GM12878 (cell line): ENCODE results near the gene P2RX7. TPM values are rescaled to one million over a fixed set of nuclear protein-coding genes. Genes with fewer than 3 reads are reported as not detected.

Source experiments
- ATAC-seq: fragments of 200-7000 bp; cut with Tn5 transposase; 3 replicates; pipeline ENCODE4 v1.9.1; 2020; ENCODE audit warnings: mild to moderate bottlenecking, moderate library complexity
- BruUV-seq: library from RNA; stranded (reverse); fragments of 400-500 nt; replicated peaks from 2 replicates; lab custom pipeline; 2021; lab: Mats Ljungman, UMichigan
- CTCF ChIA-PET: fragments of 300-600 bp; sonication (Branson Sonifier 250); formaldehyde crosslinking; extraction: SDS; loops from one replicate; lab custom pipeline; 2021; ENCODE audit warnings: inconsistent platforms; lab: Yijun Ruan, JAX
- POLR2A ChIA-PET: fragments of 350-600 bp; formaldehyde crosslinking; extraction: SDS; loops from one replicate; lab custom pipeline; 2021; ENCODE audit warnings: inconsistent platforms; lab: Charles Lee
- RAD21 ChIA-PET: fragments of 300-600 bp; sonication (Branson Sonifier 250); formaldehyde crosslinking; loops from one replicate; lab custom pipeline; 2023; ENCODE audit warnings: antibody characterized with exemption; ENCODE audit not compliant: unreplicated experiment; lab: Charles Lee
- SMC1A ChIA-PET: fragments of 300-600 bp; sonication (Branson Sonifier 250); formaldehyde crosslinking; loops from one replicate; lab custom pipeline; 2023; ENCODE audit not compliant: unreplicated experiment, uncharacterized antibody; lab: Charles Lee
- DNase-seq: peaks from one replicate; pipeline ENCODE4 v3.0.0-alpha.2; 2011; ENCODE audit warnings: low read depth, low spot score
- FAIRE-seq: peaks from 3 replicates; lab custom pipeline; 2011; peaks lifted over from hg19 to GRCh38; lab: Jason Lieb, UNC
- H2AFZ ChIP-seq: 2 replicates; pipeline ENCODE4 v1.6.0; 2011; ENCODE audit warnings: low read depth, low read length, control low read depth; ENCODE audit not compliant: control insufficient read depth
- H3K27ac ChIP-seq: 2 replicates; pipeline ENCODE4 v1.5.1; 2011; ENCODE audit warnings: control low read depth; ENCODE audit not compliant: control insufficient read depth, insufficient read depth
- H3K27me3 ChIP-seq, 2 experiments: replicated peaks in 1 of 2; 2 replicates each; pipeline versions ENCODE4 v1.6.0 to v1.6.1; 2011; ENCODE audit warnings: low read length in 1 of 2; ENCODE audit not compliant: control insufficient read depth in 2 of 2, insufficient read depth in 2 of 2
- H3K36me3 ChIP-seq, 2 experiments: 2 replicates each; pipeline ENCODE4 v1.5.1; 2011; ENCODE audit warnings: low read length in 1 of 2; ENCODE audit not compliant: control insufficient read depth in 2 of 2, insufficient read depth in 2 of 2
- H3K4me1 ChIP-seq: 2 replicates; pipeline ENCODE4 v1.6.1; 2011; ENCODE audit warnings: mild to moderate bottlenecking, low read length, moderate library complexity, mixed read lengths; ENCODE audit not compliant: control insufficient read depth, insufficient read depth
- H3K4me2 ChIP-seq: 2 replicates; pipeline ENCODE4 v1.6.0; 2011; ENCODE audit warnings: control low read depth; ENCODE audit not compliant: control insufficient read depth, insufficient read depth
- H3K4me3 ChIP-seq: fragments of 200-600 bp; sonication (generic); 2 replicates; pipeline ENCODE4 v1.5.1; 2016
- H3K79me2 ChIP-seq: 2 replicates; pipeline ENCODE4 v1.6.0; 2011; ENCODE audit warnings: low read length; ENCODE audit not compliant: control insufficient read depth, insufficient read depth
- H3K9ac ChIP-seq: 2 replicates; pipeline ENCODE4 v1.8.0; 2011; ENCODE audit warnings: low read length, control low read depth, mixed read lengths; ENCODE audit not compliant: control insufficient read depth, insufficient read depth
- H3K9me3 ChIP-seq: replicated peaks from 3 replicates; pipeline ENCODE4 v1.5.1; 2011; ENCODE audit warnings: mild to moderate bottlenecking, low read length; ENCODE audit not compliant: control insufficient read depth, insufficient read depth
- H4K20me1 ChIP-seq: 2 replicates; pipeline ENCODE4 v1.6.0; 2011; ENCODE audit not compliant: control insufficient read depth, insufficient read depth
- CUX1 ChIP-seq: IDR thresholded peaks from 2 replicates; pipeline ENCODE4 v1.6.1; 2012; ENCODE audit warnings: improper control_type of control experiment, low read depth, low read length; ENCODE audit not compliant: insufficient replicate concordance
- RAD51 ChIP-seq: fragments of 450-650 bp; IDR thresholded peaks from 2 replicates; pipeline ENCODE4 v1.6.1; 2016; ENCODE audit warnings: moderate library complexity, mild to moderate bottlenecking, inconsistent platforms
- SKIL ChIP-seq: fragments of 450-650 bp; IDR thresholded peaks from 2 replicates; pipeline ENCODE4 v1.6.1; 2017; ENCODE audit warnings: mild to moderate bottlenecking, low read depth, inconsistent platforms; ENCODE audit not compliant: poor library complexity, severe bottlenecking
- ZNF274 ChIP-seq: IDR thresholded peaks from one replicate; pipeline ENCODE4 v1.8.0; 2011; ENCODE audit not compliant: insufficient read length, insufficient read depth
- ZNF687 ChIP-seq: fragments of 450-650 bp; IDR thresholded peaks from 2 replicates; pipeline ENCODE4 v1.6.1; 2017; ENCODE audit warnings: mild to moderate bottlenecking, moderate library complexity
- whole genome bisulfite sequencing: methylation state at CpG from one replicate; pipeline ENCODE4 v1.1.6; 2016; ENCODE audit warnings: low lambda C conversion rate; ENCODE audit not compliant: insufficient replicate concordance, insufficient coverage; ENCODE audit errors: missing lambda C conversion rate; 5-methylcytosine and 5-hydroxymethylcytosine counted together
- in situ Hi-C: fragments of 300-500 bp; cut with MboI; formaldehyde crosslinking; loops from 9 replicates; pipeline ENCODE4 v1.14.3; 2018; ENCODE audit warnings: mixed read lengths
- intact Hi-C: fragments of 100-400 bp; cut with micrococcal nuclease; formaldehyde crosslinking; loops from one replicate; pipeline ENCODE4 v1.14.2; 2022; ENCODE audit not compliant: unreplicated experiment
- polyA plus RNA-seq, 11 experiments: library from polyadenylated mRNA; depleted of rRNA in 4 of 11; unstranded in 6 of 11; stranded (reverse) in 5 of 11; fragments of >200 nt; fragmentation: Nextera tagmentation in 4 of 11; fragmentation: Illumina TruSeq in 1 of 11; extraction: Ambion mirVana in 4 of 11; extraction: Trizol in 1 of 11; gene quantifications; 1 replicate in 1 of 11; 2 replicates in 10 of 11; pipeline versions ENCODE4 v1.2.1 to v1.2.3, GENCODE V29; 2011 to 2016; ENCODE audit warnings: inconsistent platforms in 2 of 11, missing spikeins in 2 of 11, low read depth in 1 of 11
- total RNA-seq, 4 experiments: library from RNA; depleted of rRNA in 3 of 4; stranded (reverse); fragments of >200 nt in 3 of 4; fragmentation: Illumina TruSeq in 1 of 4; extraction: Trizol in 1 of 4; gene quantifications; 2 replicates each; pipeline versions ENCODE4 v1.2.1 to v1.2.3, GENCODE V29; 2013 to 2021

P2RX7 gene
- total and polyA plus RNA-seq, 10 of the 15 experiments (the other 5 are each of a cell fraction or from before 2014, with no cell fraction given) = 0.74 to 2.6 (median 1.5) TPM

GRCh38 chr12:121115530-121115929, 17.1 kb upstream of the P2RX7 start (continued):
- no peak for TF ChIP-seq CUX1

GRCh38 chr12:121116318-121117225, 16.1 kb upstream of the P2RX7 start:
- WGBS = 36% methylated on average over 4 of the region's 4 CpGs
- FAIRE-seq = no peak
- H3K4me1 ChIP-seq = no peaks in the 10 kb centered on the region

More at GRCh38 chr12:121116318-121117225, 16.1 kb upstream of the P2RX7 start:
- ChIA-PET POLR2A (interaction anchor here (0.6 to 0.8 kb wide), 2 partner anchors 91 to 218 kb away, joined by 4 to 5 read pairs; no protein-coding TSS in a partner anchor), RAD21 (interaction anchor here (1.0 to 1.7 kb wide), 2 partner anchors 52 to 57 kb away, joined by 3 to 5 read pairs; no protein-coding TSS in a partner anchor), CTCF (interaction anchor here (0.6 to 1.6 kb wide), 7 partner anchors 8 to 467 kb away, joined by 3 to 8 read pairs (median 3); no protein-coding TSS in a partner anchor), SMC1A (interaction anchor here (1.2 to 1.5 kb wide), 3 partner anchors 10 to 90 kb away, joined by 3 to 4 read pairs (median 3); no protein-coding TSS in a partner anchor)
- no peak overlapping the region for H2AFZ ChIP-seq
- H3K27me3 ChIP-seq = peaks cover 0 to 3% of the 10 kb centered on the region in 2 experiments; a peak in 1 of 4 replicates
- no peak overlapping the region for H3K27ac ChIP-seq
- H3K9ac ChIP-seq = no peak overlapping the region
- H3K79me2 ChIP-seq = no peaks in the 10 kb centered on the region
- intact Hi-C loops = no loop called here
- in situ Hi-C loops = no loop called here
- no peak overlapping the region for H3K4me3 ChIP-seq
- no peaks in the 10 kb centered on the region for H4K20me1 ChIP-seq
- no peaks in the 10 kb centered on the region for H3K9me3 ChIP-seq
- H3K4me2 ChIP-seq = no peak overlapping the region
- TF ChIP-seq SKIL = no peak
- TF ChIP-seq RAD51 = no peak
- no peak for TF ChIP-seq ZNF274
- no peak for TF ChIP-seq ZNF687
- ATAC-seq (no peak), DNase-seq (no peak)
- H3K36me3 ChIP-seq = no peaks in the 10 kb centered on the region
- BruUV-seq = no TSS peak
